DOHH2 (cell line): ENCODE data around the gene CDH12.

Experiments
- CTCF ChIP-seq: fragments of 200-600 bp; sonication (generic); IDR thresholded peaks from one replicate; pipeline ENCODE4 v1.5.1; 2014; ENCODE audit warnings: antibody characterized with exemption, mild to moderate bottlenecking, low read depth, low read length; ENCODE audit not compliant: poor library complexity, severe bottlenecking
- EZH2phosphoT487 ChIP-seq: fragments of 200-600 bp; sonication (generic); IDR thresholded peaks from 2 replicates; pipeline ENCODE4 v1.6.1; 2017; ENCODE audit warnings: borderline replicate concordance, mild to moderate bottlenecking, antibody characterized with exemption, low read length, moderate library complexity, mixed read lengths

GRCh38 chr5:21847300-21847699 is 1005.8 kb downstream of the CDH12 start:
- no peak for TF ChIP-seq CTCF
- no peak for TF ChIP-seq EZH2phosphoT487
